Thyroid gland (tissue), 4 donors: ENCODE results near the gene PROX2. TPM values are rescaled to one million over a fixed set of nuclear protein-coding genes. Genes with fewer than 3 reads are reported as not detected.

ENCODE experiments used
- DNase-seq, 2 donors: peaks; one replicate each; pipeline ENCODE4 v3.0.0-alpha.2; 2019
- H3K27ac ChIP-seq, 3 donors: fragments of 200-600 bp; sonication (generic); 1 replicate in 2 of 3; 2 replicates in 1 of 3; pipeline ENCODE4 v1.5.1; 2016 to 2019; ENCODE audit warnings: mild to moderate bottlenecking in 1 of 3, moderate library complexity in 1 of 3
- H3K27me3 ChIP-seq: fragments of 200-600 bp; sonication (generic); one replicate; pipeline ENCODE4 v1.5.1; 2019
- H3K36me3 ChIP-seq, 2 donors: fragments of 200-600 bp; sonication (generic); one replicate each; pipeline ENCODE4 v1.5.1; 2016 to 2019
- H3K4me1 ChIP-seq, 2 donors: fragments of 200-600 bp; sonication (generic); one replicate each; pipeline ENCODE4 v1.5.1; 2017 to 2019
- H3K4me3 ChIP-seq, 3 donors: fragments of 200-600 bp; sonication (generic); replicated peaks in 1 of 3; 1 replicate in 2 of 3; 2 replicates in 1 of 3; pipeline ENCODE4 v1.5.1; 2016; ENCODE audit warnings: mild to moderate bottlenecking in 1 of 3
- H3K9me3 ChIP-seq: fragments of 200-600 bp; sonication (generic); one replicate; pipeline ENCODE4 v1.5.1; 2017
- POLR2A ChIP-seq, 2 donors: fragments of 450-650 bp; IDR thresholded peaks; one replicate each; pipeline ENCODE4 v1.6.1; 2017; ENCODE audit warnings: antibody characterized with exemption in 2 of 2, mild to moderate bottlenecking in 2 of 2, moderate library complexity in 1 of 2
- WGBS, 2 donors: methylation state at CpG; one replicate each; pipeline ENCODE4 v1.1.5; 2017; 5-methylcytosine and 5-hydroxymethylcytosine counted together
- intact Hi-C: fragments of 100-400 bp; cut with DNase I; formaldehyde crosslinking; loops from one replicate; pipeline ENCODE4 v1.15.1; 2023
- total RNA-seq, 4 donors: library from RNA; depleted of rRNA; stranded (reverse); fragments of >200 nt; gene quantifications; one replicate each; pipeline ENCODE4 v1.2.3, GENCODE V29; 2016
- TF ChIP-seq, protein P1 (sequence below), 6 experiments: fragments of 200-600 bp in 3 of 6; fragments of 450-650 bp in 3 of 6; sonication (generic) in 3 of 6; IDR thresholded peaks; one replicate each; pipeline ENCODE4 v1.5.1; 2016 to 2019; ENCODE audit warnings: antibody characterized with exemption in 6 of 6, mild to moderate bottlenecking in 2 of 6, inconsistent platforms in 1 of 6, moderate library complexity in 1 of 6

The PROX2 gene
- total RNA-seq, 4 donors from 2014 or later: not detected

DNA sequence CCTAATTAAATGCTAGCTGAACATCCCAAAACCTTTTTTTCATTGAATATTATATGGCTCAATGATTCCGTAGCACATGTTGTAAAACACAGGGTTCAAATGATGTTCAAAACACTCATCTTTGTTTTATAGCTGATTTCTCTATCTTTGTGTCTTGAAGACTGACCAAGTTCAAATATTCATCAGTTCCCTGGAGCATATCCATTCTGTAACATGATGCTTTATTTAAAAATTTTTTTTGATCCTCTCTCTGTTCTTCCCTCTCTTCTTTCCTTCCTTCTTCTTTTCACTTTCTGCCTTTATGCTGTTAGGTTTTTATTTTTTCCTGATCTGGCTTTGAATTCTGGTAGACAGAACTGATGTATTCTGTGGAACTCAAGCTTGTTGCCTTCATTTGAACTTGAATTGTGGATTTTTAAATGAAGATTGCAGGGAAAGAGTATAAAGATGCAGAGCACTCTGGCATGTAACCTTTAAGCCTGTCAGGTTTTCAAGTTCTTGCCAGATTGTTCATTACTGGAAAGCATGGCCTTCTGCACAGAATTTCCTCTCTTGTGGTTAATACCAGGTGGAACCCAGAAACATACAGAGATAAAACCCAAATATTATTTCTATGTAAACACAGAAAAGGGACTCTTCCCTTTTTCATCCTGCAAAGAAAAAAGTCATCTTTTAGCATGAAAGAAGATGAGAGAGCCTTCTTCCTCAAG is 39.5 kb downstream of the PROX2 start:
- no peak for TF ChIP-seq POLR2A (IDR thresholded peaks at IDR 0.05)
- TF ChIP-seq, protein P1, sequence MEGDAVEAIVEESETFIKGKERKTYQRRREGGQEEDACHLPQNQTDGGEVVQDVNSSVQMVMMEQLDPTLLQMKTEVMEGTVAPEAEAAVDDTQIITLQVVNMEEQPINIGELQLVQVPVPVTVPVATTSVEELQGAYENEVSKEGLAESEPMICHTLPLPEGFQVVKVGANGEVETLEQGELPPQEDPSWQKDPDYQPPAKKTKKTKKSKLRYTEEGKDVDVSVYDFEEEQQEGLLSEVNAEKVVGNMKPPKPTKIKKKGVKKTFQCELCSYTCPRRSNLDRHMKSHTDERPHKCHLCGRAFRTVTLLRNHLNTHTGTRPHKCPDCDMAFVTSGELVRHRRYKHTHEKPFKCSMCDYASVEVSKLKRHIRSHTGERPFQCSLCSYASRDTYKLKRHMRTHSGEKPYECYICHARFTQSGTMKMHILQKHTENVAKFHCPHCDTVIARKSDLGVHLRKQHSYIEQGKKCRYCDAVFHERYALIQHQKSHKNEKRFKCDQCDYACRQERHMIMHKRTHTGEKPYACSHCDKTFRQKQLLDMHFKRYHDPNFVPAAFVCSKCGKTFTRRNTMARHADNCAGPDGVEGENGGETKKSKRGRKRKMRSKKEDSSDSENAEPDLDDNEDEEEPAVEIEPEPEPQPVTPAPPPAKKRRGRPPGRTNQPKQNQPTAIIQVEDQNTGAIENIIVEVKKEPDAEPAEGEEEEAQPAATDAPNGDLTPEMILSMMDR (IDR thresholded peaks at IDR 0.05): no peak
- intact Hi-C loops: no loop called here
- Histone ChIP-seq H3K4me1 (peaks cover 0 to 15% of the 10 kb centered on the region in 2 donors), H3K27ac (no peak overlapping the region), H3K36me3 (peaks cover 0 to 4% of the 10 kb centered on the region in 2 donors), H3K27me3 (no peaks in the 10 kb centered on the region), H3K9me3 (no peaks in the 10 kb centered on the region), H3K4me3 (no peak overlapping the region)
- WGBS, 2 donors: 83 to 90% methylated on average over 1 of the region's 1 CpG
- DNase-seq: no peak

DNA sequence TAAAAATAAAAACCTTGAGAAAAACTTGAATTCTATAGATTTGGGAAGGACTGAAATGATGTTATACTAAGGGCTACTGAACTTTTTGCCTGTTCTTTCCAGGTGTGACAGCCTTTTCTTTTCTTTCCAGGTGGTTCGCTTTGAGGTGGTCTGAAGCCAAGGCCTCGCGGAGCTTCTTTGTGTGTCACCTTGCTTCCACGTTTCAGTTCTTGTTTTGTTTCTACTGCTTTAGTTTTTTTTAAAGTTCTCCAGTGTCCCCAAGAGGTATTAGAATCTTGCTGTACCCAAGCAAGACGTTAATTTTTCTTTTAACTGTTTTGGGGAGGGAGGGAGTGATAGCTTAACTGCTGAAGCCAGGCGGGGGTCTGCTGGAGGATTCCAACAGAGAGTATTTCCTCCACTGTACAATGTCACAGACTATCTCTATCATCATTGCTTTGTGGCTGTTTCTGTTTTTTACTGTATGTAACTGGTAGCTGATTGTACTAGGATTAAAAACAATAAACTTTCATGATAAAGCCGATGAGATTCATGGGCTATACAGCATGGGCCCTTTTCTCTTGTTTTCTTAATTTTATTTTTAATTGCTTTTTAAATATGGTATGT is 40.2 kb downstream of the PROX2 start:
- H3K4me3 ChIP-seq: no peak overlapping the region
- 67 to 73% methylated on average over 7 of the region's 7 CpGs for WGBS, 2 donors
- H3K36me3 ChIP-seq: peaks cover 0 to 4% of the 10 kb centered on the region in 2 donors
- H3K27me3 ChIP-seq: no peaks in the 10 kb centered on the region
- peaks cover 0 to 20% of the 10 kb centered on the region in 2 donors for H3K4me1 ChIP-seq
- peak overlapping the region in 1 of 3 donors; percentile 46 for H3K27ac ChIP-seq
- TF ChIP-seq, protein P1 (IDR thresholded peaks at IDR 0.05): no peak
- no peak for TF ChIP-seq POLR2A (IDR thresholded peaks at IDR 0.05)
- DNase-seq: no peak
- intact Hi-C loops: no loop called here
- H3K9me3 ChIP-seq: no peaks in the 10 kb centered on the region

DNA sequence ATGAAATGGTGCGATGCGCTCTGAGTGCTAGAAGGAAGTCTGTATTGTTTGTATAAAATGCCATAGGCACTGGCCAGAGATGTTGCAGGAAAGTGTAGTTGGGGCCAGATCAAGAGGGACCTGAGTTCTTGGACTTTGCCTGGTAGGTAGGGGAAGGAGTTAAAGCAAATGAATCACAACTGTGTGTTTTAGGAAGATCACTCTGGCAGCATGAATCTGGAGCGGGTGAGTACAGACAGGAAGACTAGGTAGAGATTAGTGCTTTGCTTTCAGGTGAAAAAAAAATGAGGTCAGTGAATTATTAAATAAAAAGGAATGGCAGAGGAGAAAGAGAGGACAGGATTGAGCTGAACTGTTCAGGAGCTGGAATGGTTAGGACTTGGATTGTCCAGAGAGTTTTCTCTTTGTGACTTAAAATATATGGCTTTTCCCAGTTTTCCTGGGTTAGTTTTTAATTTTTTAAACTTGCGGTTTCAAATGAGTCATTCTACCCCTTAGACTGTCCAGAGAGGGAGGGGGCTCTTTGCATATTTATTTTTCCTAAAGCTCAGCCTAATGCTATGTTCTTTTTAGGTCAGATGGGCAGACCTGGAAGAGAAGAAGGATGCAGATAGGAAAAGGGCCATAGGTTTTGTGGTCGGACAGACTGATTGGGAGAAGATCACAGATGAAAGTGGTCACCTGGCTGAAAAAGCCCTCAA is 41.1 kb downstream of the PROX2 start:
- H3K9me3 ChIP-seq: no peaks in the 10 kb centered on the region
- intact Hi-C loops: no loop called here
- no peak for DNase-seq
- peaks cover 0 to 2% of the 10 kb centered on the region in 2 donors for H3K36me3 ChIP-seq
- TF ChIP-seq, protein P1 (IDR thresholded peaks at IDR 0.05): no peak
- no peak for TF ChIP-seq POLR2A (IDR thresholded peaks at IDR 0.05)
- H3K27ac ChIP-seq: no peak overlapping the region
- no peaks in the 10 kb centered on the region for H3K27me3 ChIP-seq
- no peak overlapping the region for H3K4me3 ChIP-seq
- 90 to 95% methylated on average over 4 of the region's 5 CpGs for WGBS, 2 donors
- peaks cover 0 to 20% of the 10 kb centered on the region in 2 donors for H3K4me1 ChIP-seq

DNA sequence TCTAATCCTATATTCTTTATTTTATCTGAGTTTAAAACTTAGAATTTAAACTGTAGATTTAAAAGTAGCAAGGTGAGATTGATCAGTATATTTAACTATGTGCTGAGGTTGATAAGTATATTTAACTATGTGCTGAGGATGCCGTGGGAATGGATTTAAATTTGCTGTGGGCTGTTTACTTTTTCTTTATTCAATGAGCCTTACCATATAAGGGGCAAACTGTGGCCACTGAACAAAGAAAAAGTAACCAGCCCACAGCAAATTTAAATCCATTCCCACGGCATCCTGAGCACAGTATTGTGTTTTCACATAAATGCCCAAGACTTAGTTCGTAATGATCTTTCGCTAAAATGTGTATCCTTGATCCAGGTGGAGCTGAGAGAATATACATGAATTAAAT is 43.1 kb downstream of the PROX2 start:
- H3K27me3 ChIP-seq: no peaks in the 10 kb centered on the region
- TF ChIP-seq, protein P1 (IDR thresholded peaks at IDR 0.05): no peak
- no peak for TF ChIP-seq POLR2A (IDR thresholded peaks at IDR 0.05)
- no peak overlapping the region for H3K4me3 ChIP-seq
- no peak for DNase-seq
- WGBS, 2 donors: 95 to 99% methylated on average over 4 of the region's 4 CpGs
- H3K4me1 ChIP-seq: peaks cover 0 to 14% of the 10 kb centered on the region in 2 donors
- H3K36me3 ChIP-seq: peaks cover 2 to 7% of the 10 kb centered on the region in 2 donors
- intact Hi-C loops: no loop called here
- H3K9me3 ChIP-seq: no peaks in the 10 kb centered on the region
- H3K27ac ChIP-seq: no peak overlapping the region
